HG03521 (cell line): Measurements from ENCODE around the gene NXF2B.
"Not testable (repeated sequence)": the region's sequence is repeated elsewhere in the genome, so short reads cannot be mapped to it uniquely, and the experiment has no call there.

Experiments
- ATAC-seq: cut with Tn5 transposase; IDR thresholded peaks from one replicate; pipeline ENCODE4 v1.9.1; 2021; ENCODE audit warnings: mild to moderate bottlenecking, moderate library complexity; ENCODE audit not compliant: unreplicated experiment

Gene NXF2B

GRCh38 chrX:102439908-102440307 lies at the start of gene NXF2B:
TSS of gene NXF2B (minus strand) at chrX:102440008. CDS start at chrX:102380036, 59,972 bp downstream.
- ATAC-seq: not testable (repeated sequence)

- not testable (repeated sequence) for ATAC-seq
Measured at GRCh38 chrX:102478765-102479164, 39.0 kb upstream of the NXF2B start.

- ATAC-seq: not testable (repeated sequence)
Measured at GRCh38 chrX:102471762-102472220, 32.0 kb upstream of the NXF2B start, which contains the start of gene TCP11X2. TSS of gene TCP11X2 (minus strand) at chrX:102471812.

- ATAC-seq: not testable (repeated sequence)
Measured at GRCh38 chrX:102470215-102470614, 30.4 kb upstream of the NXF2B start.

- not testable (repeated sequence) for ATAC-seq
Measured at GRCh38 chrX:102458615-102459014, 18.8 kb upstream of the NXF2B start.

- not testable (repeated sequence) for ATAC-seq
Measured at GRCh38 chrX:102414493-102414892, 25.3 kb downstream of the NXF2B start.

GRCh38 chrX:102345916-102346315 lies 93.9 kb downstream of the NXF2B start:
- ATAC-seq: no peak

GRCh38 chrX:102341867-102342266 lies 97.9 kb downstream of the NXF2B start:
- no peak for ATAC-seq

GRCh38 chrX:102339312-102340298 lies 100.2 kb downstream of the NXF2B start:
- no peak for ATAC-seq

GRCh38 chrX:102338162-102338561 lies 101.6 kb downstream of the NXF2B start:
- ATAC-seq: no peak
